Caki2 (cell line): Measurements from ENCODE around the gene SSRP1. TPM values are rescaled to one million over a fixed set of nuclear protein-coding genes. Genes with fewer than 3 reads are reported as not detected.
A peak's percentile ranks its signal among the peaks of the same experiment; 100 is the strongest.
"Not testable (repeated sequence)": the region's sequence is repeated elsewhere in the genome, so short reads cannot be mapped to it uniquely, and the experiment has no call there.

Experiments
- DNase-seq: peaks from one replicate; pipeline ENCODE4 v3.0.0-alpha.2; 2015; ENCODE audit warnings: low read depth
- in situ Hi-C: cut with HindIII; loops from 2 replicates; pipeline ENCODE4 v1.10.0; 2016; ENCODE audit warnings: low sequenced_read_pairs, low pct_unique_long_range_greater_than_20kb, mixed read lengths
- total RNA-seq: library from RNA; depleted of rRNA; stranded (reverse); fragments of >200 nt; shearing (Covaris generic); gene quantifications from 2 replicates; pipeline ENCODE4 v1.2.3, GENCODE V29; 2014; ENCODE audit warnings: low replicate concordance

The SSRP1 gene
- total RNA-seq, 1 experiment from 2014 or later = 147 TPM

- in situ Hi-C loops = no loop called here
These were observed 7.0 kb upstream of the SSRP1 start for GRCh38 chr11:57342702-57343101.

GRCh38 chr11:57341250-57341808 is 5.6 kb upstream of the SSRP1 start:
- DNase-seq = no peak
- in situ Hi-C loops = no loop called here

More at GRCh38 chr11:57342702-57343101, 7.0 kb upstream of the SSRP1 start:
- no peak for DNase-seq

DNA sequence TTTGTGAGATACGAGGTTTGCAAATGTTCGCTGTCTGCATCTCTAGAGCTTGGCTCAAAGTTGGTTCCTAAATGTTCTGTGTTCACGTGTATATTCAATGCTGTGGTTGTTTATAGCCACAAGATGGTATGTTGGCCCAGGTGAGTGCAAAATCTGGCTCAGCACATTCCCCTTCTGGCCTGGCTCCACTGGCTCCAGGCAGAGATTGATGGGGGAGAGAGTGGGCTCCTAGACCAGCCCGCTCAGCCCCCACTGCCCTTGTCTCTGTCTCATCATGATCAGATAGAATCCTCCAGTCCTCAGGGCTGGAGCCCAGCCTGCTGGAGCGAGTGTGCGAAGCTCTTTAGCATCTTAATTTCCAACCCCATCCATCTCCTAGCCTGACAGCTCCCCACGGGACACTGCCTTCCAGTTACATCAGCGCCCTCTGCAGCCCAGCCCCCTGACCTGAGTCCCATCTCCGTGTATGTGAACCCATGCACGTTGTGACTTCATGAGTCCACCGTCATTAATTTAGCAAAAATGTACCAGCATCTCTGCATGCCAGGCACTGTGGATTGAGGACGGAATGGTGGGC is 4.4 kb upstream of the SSRP1 start:
- in situ Hi-C loops = no loop called here
- no peak for DNase-seq

DNA sequence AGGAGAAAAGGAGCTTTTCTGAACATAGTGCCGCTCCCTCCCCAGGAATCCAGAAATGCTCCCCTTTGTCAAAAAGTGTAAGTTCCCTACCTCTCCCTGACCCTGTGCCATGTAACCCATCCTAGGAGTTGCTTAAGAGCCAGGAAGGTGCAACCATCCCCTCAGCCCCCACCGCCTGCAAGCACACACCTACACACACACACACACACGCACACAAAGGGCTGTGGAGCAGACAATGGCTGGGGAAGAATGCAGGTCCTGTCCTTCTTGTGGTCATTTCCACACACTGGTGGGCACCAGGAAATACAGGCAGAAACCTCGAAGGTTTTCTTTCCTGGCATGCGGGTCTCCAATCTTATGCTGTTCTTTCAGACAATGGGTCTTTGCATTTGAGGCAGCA is 3.6 kb upstream of the SSRP1 start:
- in situ Hi-C loops = no loop called here
- DNase-seq = no peak

DNA sequence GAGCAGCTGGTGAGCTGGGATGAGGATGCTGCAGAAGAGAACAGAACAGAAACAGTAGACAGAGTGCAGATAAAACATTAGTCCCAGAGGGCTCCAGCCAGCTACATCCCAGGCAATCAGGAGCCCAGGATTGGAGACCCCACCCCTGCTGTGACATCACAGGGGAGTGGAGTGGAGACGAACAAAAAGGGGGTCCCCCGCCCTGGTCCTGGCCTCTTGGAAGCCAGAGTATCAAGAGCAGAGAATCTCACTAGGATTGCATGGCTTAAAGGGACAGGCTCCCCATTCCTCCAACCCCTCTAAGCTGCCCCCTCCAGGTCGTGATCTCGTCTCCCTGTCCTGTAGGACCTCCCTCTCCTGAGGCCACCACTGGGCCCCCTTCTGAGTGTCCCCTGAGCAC is 2.5 kb upstream of the SSRP1 start, which contains the start of gene P2RX3:
Gene P2RX3 (plus strand): TSS at position 211 of the 400 bp plus-strand sequence. CDS start 199 bp downstream, outside the sequence.
- DNase-seq = no peak
- in situ Hi-C loops = no loop called here

GRCh38 chr11:57336856-57337255 is 1.2 kb upstream of the SSRP1 start:
- in situ Hi-C loops = not testable (repeated sequence)

DNA sequence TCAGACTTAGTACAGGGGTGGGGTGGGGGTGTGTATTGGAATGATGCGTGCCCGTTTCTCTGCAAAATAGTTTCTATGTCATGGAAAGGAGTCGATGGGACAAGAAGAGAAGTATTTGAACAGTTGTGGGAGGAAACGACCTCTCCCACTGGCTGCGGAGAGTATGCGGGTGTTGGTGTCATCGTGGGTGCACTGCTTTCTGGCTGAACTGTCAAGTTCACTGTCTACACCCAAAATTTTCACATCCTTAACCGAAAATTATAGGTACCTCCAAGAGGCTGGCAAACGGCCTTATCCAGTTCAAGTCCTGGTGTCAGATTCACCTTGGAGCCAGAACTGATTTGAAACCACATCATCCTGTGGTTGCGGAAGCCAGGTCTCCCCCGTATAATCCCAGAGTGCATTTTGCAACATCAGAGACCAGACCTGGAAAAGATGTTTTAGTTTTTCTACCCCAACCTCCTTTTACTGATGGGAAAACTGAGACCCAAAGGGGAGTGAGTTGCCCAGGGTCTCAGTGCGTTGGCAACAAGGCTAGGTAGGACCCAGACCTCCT is 497 bp upstream of the SSRP1 start:
- no peak for DNase-seq
- in situ Hi-C loops = no loop called here

More at GRCh38 chr11:57336856-57337255, 1.2 kb upstream of the SSRP1 start:
- DNase-seq = not testable (repeated sequence)

DNA sequence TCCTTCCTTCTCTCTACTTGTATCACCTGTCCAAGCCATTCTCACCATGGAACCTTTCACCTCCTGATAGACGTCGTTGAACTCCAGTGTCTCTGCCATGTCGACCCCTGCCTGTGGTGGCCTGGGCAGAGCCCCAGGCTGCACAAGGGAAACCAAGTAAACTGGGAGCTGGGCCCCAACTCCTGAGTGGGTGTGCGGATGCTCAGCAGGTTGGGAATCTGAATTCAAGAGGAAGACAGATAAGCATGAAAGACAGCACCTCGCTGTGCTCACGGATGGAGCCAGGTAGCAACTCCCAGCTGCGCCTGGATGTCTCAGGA is 709 bp downstream of the SSRP1 start:
- no peak for DNase-seq
- in situ Hi-C loops = no loop called here

DNA sequence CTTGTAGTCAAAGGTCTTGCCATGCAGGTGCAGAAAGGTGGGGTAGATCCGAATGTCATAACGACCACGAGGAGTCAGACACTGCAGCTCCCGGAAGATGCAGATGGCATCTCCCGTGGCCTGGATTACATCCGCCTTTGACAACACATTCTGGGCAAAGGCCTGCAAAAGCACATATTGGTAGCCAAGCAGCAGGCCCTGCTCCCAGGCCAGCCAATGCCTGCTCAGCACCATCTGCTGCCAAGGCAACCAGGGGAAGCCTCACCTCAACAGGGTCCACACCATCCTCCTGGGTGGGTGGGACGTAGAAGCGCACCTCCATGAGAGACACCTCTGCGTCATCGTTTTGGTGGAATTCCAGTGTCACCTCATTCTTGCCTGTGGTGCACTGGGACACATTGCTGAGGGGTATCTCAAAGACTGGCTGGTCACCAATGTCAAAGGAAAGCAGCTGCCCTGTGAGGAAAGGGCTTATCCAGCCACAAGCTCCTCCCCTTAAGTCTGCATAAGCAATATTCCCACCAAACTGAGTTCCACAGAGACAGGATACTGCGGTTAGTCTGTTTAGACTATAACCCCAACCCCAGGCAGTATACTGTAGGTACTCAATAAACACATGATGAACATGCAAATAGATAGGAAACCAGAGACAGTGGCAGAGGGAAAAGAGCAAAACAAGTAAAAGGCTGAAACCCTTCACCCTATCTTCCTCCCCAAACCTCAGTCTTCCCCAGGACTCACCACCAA is 2.8 kb downstream of the SSRP1 start:
- DNase-seq = no peak
- in situ Hi-C loops = no loop called here

- in situ Hi-C loops = no loop called here
These were observed 4.0 kb downstream of the SSRP1 start for GRCh38 chr11:57331720-57332119.

GRCh38 chr11:57330029-57330428 is 5.7 kb downstream of the SSRP1 start:
- in situ Hi-C loops = no loop called here
- DNase-seq = no peak

More at GRCh38 chr11:57331720-57332119, 4.0 kb downstream of the SSRP1 start:
- no peak for DNase-seq

- no peak for DNase-seq
- in situ Hi-C loops = no loop called here
These were observed 8.0 kb downstream of the SSRP1 start for GRCh38 chr11:57327721-57328120.

DNA sequence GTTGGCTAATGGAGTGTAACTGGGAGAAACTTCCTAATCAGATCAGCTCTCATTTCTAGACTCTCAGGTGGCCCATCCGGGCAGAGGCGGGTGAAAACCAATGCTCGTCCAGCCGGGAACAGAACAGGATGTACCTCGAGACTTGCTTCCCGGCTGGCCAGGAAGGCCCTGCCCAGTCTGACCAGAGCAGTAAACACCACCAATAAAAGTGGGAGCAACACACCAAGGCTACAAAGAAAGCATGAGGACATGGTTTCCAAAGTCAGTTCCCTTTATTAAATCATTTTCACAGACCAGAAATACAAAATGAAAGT is 10.0 kb downstream of the SSRP1 start:
- in situ Hi-C loops = no loop called here
- DNase-seq = no peak

DNA sequence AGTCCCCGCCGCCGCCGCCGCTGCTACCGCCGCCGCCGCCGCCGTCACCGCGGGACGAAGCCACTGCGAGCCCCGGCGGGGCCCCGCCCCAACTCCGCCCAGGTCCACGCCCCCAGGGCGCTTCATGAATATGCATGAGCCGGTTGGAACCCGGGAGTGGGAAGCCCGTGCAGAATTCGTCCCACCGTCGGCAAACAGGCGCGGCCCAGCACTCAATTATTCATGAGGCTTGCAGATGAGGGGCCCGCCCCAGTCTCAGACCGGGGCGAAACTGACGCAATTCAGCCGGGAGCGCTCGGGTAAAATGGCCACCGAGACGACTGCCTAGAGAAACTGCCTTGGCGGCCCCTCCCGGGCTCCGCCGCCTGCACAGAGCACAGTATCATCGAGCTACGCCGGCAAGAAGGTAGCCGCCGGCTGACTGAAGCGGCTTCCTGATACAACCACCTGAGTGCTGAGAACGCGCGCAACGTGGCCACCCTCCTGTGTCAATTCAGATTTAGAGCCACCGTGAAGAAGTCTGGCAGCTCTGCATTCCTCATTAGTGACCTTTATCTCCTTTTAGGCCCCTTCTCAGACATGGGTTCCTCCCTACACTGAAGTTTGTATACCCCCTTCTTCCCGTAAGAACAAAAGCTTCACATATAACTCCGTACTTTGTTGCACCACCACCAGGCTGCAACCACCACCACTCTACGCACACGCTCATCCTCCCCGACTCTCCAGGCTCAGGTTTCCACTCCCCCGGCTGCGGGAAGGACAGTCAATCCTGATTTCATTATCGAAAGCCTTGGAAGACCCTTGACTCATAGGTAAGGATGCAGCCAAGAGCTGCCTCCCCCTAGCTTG is 10.6 kb downstream of the SSRP1 start, which contains the start of gene TNKS1BP1:
Gene TNKS1BP1 (minus strand): TSS at position 67 of the 849 bp plus-strand sequence. CDS start 3,067 bp downstream, outside the sequence.
- in situ Hi-C loops = no loop called here
- DNase-seq = peak; percentile 93

GRCh38 chr11:57324154-57324885 is 11.4 kb downstream of the SSRP1 start:
- DNase-seq = peak; percentile 44
- in situ Hi-C loops = no loop called here

DNA sequence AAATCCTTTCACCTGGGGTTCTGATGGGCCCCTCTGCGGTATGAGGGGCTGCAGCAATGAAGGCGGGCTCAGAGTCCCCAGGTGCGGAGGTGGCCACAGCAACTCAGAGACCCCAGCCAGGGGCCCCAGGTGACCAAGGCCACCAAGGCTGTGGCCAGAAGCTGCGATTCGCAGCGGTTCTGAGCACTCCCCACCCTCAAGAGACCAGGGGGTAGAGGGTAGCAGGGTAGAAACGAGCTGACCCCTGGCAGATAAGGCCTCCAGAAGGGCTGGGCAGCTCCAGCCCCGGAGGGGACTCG is 11.9 kb downstream of the SSRP1 start:
- DNase-seq = no peak
- in situ Hi-C loops = no loop called here

DNA sequence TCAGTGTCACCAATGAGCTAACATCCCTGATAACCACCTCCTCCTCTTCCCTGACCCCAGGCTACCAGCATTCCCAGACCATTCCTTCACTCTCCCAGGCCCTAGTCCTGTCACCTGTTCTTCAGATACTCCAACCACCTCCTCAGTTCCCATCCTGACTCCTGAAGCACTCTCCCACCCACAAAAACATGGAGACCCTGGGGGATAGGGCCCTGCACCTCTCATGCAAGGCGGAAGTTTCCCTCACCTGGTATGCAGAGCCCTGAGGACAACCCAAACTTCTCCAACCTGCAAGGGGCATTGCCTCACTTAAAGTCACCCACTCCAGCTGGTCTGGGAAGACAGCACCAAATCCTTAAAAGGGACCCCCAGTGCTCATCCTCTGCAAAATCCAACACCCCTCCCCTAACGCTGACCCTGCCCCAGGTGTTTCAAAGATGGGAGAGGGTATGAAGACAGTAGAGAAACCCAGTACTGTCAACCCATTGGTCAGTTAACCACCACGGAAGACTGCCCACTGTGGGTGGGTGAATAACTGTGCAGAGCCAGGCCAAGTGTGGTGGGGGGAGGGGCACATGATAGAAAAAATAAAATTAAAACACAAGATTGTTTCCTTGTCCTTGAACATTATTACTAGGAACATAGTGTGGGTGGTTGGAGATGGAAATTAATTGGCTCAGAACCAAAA is 12.4 kb downstream of the SSRP1 start:
- in situ Hi-C loops = no loop called here

More for the DNA sequence above, 12.4 kb downstream of the SSRP1 start:
- DNase-seq = peak; percentile 32
